T-cell (primary cell): ENCODE data around the gene KAT7. TPM values are rescaled to one million over a fixed set of nuclear protein-coding genes. Genes with fewer than 3 reads are reported as not detected.

Experiments
- ATAC-seq, 4 experiments: fragments of 200-7000 bp in 3 of 4; fragments of 150-1000 bp in 1 of 4; cut with Tn5 transposase; replicated peaks in 1 of 4; 1 replicate in 3 of 4; 2 replicates in 1 of 4; pipeline ENCODE4 v1.10.0; 2021; ENCODE audit warnings: moderate library complexity in 3 of 4, mild to moderate bottlenecking in 2 of 4, moderate number of reproducible peaks in 1 of 4
- CTCF ChIA-PET, 2 donors: fragments of 300-600 bp; sonication (Branson Sonifier 250); formaldehyde crosslinking; loops; one replicate each; lab custom pipeline; 2022; ENCODE audit warnings: antibody characterized with exemption in 2 of 2; lab: Charles Lee
- POLR2A ChIA-PET, 2 donors: fragments of 300-600 bp; sonication (Branson Sonifier 250); formaldehyde crosslinking; loops; one replicate each; lab custom pipeline; 2022; ENCODE audit warnings: antibody characterized with exemption in 2 of 2; lab: Charles Lee
- DNase-seq, 35 experiments: peaks; one replicate each; pipeline versions ENCODE4 v3.0.0 to v3.0.0-alpha.2; 2013 to 2023
- H3K27ac ChIP-seq: one replicate; pipeline ENCODE4 v1.5.1; 2013; ENCODE audit warnings: low read length
- H3K27me3 ChIP-seq, 2 experiments: replicated peaks in 1 of 2; 1 replicate in 1 of 2; 2 replicates in 1 of 2; pipeline versions ENCODE4 v1.6.1 to v1.7.0; 2013; ENCODE audit warnings: low read length in 1 of 2, mixed read lengths in 1 of 2; ENCODE audit not compliant: control insufficient read depth in 2 of 2, insufficient read depth in 2 of 2; ENCODE audit errors: extremely low read depth in 1 of 2
- H3K36me3 ChIP-seq, 2 donors: 1 replicate in 1 of 2; 2 replicates in 1 of 2; pipeline versions ENCODE4 v1.6.1 to v1.7.0; 2013; ENCODE audit warnings: low read length in 1 of 2; ENCODE audit not compliant: control insufficient read depth in 2 of 2, insufficient read depth in 1 of 2; ENCODE audit errors: extremely low read depth in 1 of 2
- H3K4me1 ChIP-seq, 2 experiments: 1 replicate in 1 of 2; 2 replicates in 1 of 2; pipeline versions ENCODE4 v1.6.1 to v1.7.0; 2013; ENCODE audit warnings: low read length in 2 of 2, mixed read lengths in 1 of 2; ENCODE audit not compliant: insufficient read depth in 2 of 2, control insufficient read depth in 1 of 2; ENCODE audit errors: extremely low read depth in 1 of 2
- H3K4me3 ChIP-seq, 2 donors: 1 replicate in 1 of 2; 2 replicates in 1 of 2; pipeline versions ENCODE4 v1.5.1 to v1.7.0; 2013; ENCODE audit warnings: mild to moderate bottlenecking in 2 of 2, low read length in 1 of 2, moderate library complexity in 1 of 2; ENCODE audit not compliant: control insufficient read depth in 1 of 2; ENCODE audit errors: extremely low read depth in 1 of 2
- H3K9me3 ChIP-seq: 2 replicates; pipeline ENCODE4 v1.7.0; 2013
- H3K27ac Mint-ChIP-seq, 2 donors: one replicate each; pipeline ENCODE4 v1.8.0; 2020 to 2021; ENCODE audit warnings: mild to moderate bottlenecking in 2 of 2, mixed read lengths in 2 of 2
- H3K27me3 Mint-ChIP-seq, 2 donors: one replicate each; pipeline ENCODE4 v1.8.0; 2021 to 2022; ENCODE audit warnings: mixed read lengths in 2 of 2
- H3K36me3 Mint-ChIP-seq: one replicate; pipeline ENCODE4 v1.8.0; 2021; ENCODE audit warnings: mixed read lengths
- H3K4me1 Mint-ChIP-seq, 3 donors: one replicate each; pipeline ENCODE4 v1.8.0; 2020 to 2022; ENCODE audit warnings: mixed read lengths in 3 of 3, mild to moderate bottlenecking in 1 of 3
- H3K4me3 Mint-ChIP-seq, 3 donors: one replicate each; pipeline ENCODE4 v1.8.0; 2020 to 2022; ENCODE audit warnings: mild to moderate bottlenecking in 3 of 3, mixed read lengths in 3 of 3, moderate library complexity in 3 of 3
- H3K9me3 Mint-ChIP-seq, 3 donors: one replicate each; pipeline ENCODE4 v1.8.0; 2020 to 2022; ENCODE audit warnings: mixed read lengths in 3 of 3
- WGBS: methylation state at CpG from one replicate; pipeline ENCODE4 v1.1.5; 2013; ENCODE audit warnings: missing lambda C conversion rate; ENCODE audit not compliant: insufficient coverage; 5-methylcytosine and 5-hydroxymethylcytosine counted together
- total RNA-seq, 35 experiments: library from RNA in 6 of 35; stranded (reverse) in 6 of 35; fragments of 120-200 nt in 1 of 35; gene quantifications; one replicate each; pipeline versions ENCODE4 v1.2.1 to v1.2.4 and lab custom pipeline; 2013 to 2026

KAT7 gene
- total RNA-seq, 5 donors from 2014 or later (not counting 1 experiment from before 2014, with no cell fraction given) = 96.8 to 197 (median 99.7) TPM

GRCh38 chr17:49762151-49762941, 26.1 kb upstream of the KAT7 start:
- peaks cover 28 to 56% of the 10 kb centered on the region in 2 experiments for H3K4me1 ChIP-seq
- peaks cover 0 to 19% of the 10 kb centered on the region in 2 donors for H3K36me3 ChIP-seq
- no peaks in the 10 kb centered on the region for H3K27me3 Mint-ChIP-seq
- no peak for ATAC-seq
- peaks cover 27% of the 10 kb centered on the region for H3K36me3 Mint-ChIP-seq
- H3K27ac Mint-ChIP-seq = peak overlapping the region; percentile 91 to 93
- peak overlapping the region; percentile 66 for H3K27ac ChIP-seq
- CTCF ChIA-PET = interaction anchor here in 1 of 2 donors (1.0 to 1.7 kb wide), 4 partner anchors 11 to 55 kb away, joined by 3 to 10 read pairs (median 4); no protein-coding TSS in a partner anchor
- peak in 1 of 35 experiments; percentile 30 for DNase-seq
- POLR2A ChIA-PET = interaction anchor here (0.6 to 4.7 kb wide), 6 partner anchors 15 to 47 kb away, joined by 3 to 117 read pairs (median 45); partner anchors contain the start of gene KAT7 (in 1 of the 2)
- no peaks in the 10 kb centered on the region for H3K9me3 Mint-ChIP-seq
- H3K9me3 ChIP-seq = no peaks in the 10 kb centered on the region
- peak overlapping the region; percentile 92 to 96 (median 96) for H3K4me3 Mint-ChIP-seq
- no peaks in the 10 kb centered on the region for H3K27me3 ChIP-seq
- no CpG with 5 or more reads among the region's 6 CpGs for WGBS
- H3K4me3 ChIP-seq = peak overlapping the region; percentile 68 to 94
- H3K4me1 Mint-ChIP-seq = peaks cover 57 to 68% (median 64%) of the 10 kb centered on the region in 3 donors

DNA sequence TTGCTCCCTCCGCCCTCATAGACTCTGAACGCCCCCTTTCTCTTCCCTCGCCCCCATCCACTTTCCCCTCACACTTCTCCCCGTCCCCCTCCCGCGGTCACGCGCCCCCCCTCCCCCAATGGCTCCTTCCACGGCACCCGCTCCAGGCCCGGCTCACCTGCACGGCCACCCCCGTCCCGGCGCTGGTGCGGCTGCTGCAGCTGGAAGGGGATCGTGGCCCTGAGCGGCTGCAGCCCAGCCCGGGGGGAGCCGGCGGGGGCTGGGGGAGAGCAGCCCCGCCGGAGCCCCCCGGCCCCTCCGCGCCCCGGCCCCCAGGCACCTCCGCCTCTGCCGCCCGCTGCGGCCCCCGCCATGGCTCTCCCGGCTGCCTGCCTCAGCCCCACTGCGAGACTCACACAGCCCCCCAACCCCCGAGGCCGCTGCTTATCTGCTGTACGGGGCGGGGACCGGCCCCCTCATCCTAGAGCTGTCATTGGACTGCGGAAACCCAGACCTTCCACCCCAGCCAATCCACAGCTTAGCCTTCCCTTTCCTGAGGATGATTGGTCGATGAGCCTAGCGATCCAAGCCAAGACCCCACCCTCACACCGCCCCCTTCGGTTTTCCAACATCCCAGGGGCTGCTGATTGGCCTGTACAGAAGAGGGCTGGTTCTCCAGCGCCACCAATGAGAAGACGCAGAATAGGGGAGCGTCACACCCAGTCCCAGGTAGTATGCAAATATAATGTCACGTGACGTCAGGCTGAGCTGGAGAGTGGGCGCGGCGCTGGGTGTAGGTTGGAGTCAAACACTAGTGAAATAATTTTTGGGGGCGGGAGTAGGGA, 24.5 kb upstream of the KAT7 start, which contains the start of gene FAM117A:
FAM117A (minus strand) TSS at position 397 of the 824 bp plus-strand sequence; CDS start at position 353, 44 bp downstream.
- peak within 1 kb of the TSS; percentile 91 to 93 for H3K27ac Mint-ChIP-seq
- H3K27ac ChIP-seq = peak within 1 kb of the TSS; percentile 66

GRCh38 chr17:49764559-49765180, 23.8 kb upstream of the KAT7 start:
- ATAC-seq (no peak), DNase-seq (no peak)
- Mint-ChIP-seq H3K36me3 (peaks cover 17% of the 10 kb centered on the region), H3K27me3 (no peaks in the 10 kb centered on the region), H3K4me3 (peak overlapping the region; percentile 77 to 96 (median 81)), H3K9me3 (no peaks in the 10 kb centered on the region), H3K4me1 (peaks cover 37 to 49% (median 45%) of the 10 kb centered on the region in 3 donors), H3K27ac (peak overlapping the region; percentile 53 to 54)
- ChIA-PET CTCF (interaction anchor here (0.6 to 2.0 kb wide), 19 partner anchors 9 to 1485 kb away, joined by 3 to 21 read pairs (median 6); partner anchors contain the start of genes KAT7 (in 1 of the 2) and SLC35B1 (in 1 of the 2)), POLR2A (interaction anchor here (0.5 to 4.7 kb wide), 39 partner anchors 8 to 1942 kb away, joined by 3 to 117 read pairs (median 5); partner anchors contain the start of genes KAT7 (in 2 of the 2), SLC35B1 (in 2 of the 2) and PHB1 (in 1 of the 2))
- Histone ChIP-seq H3K27ac (peak overlapping the region; percentile 35), H3K9me3 (no peaks in the 10 kb centered on the region), H3K4me1 (peaks cover 20 to 37% of the 10 kb centered on the region in 2 experiments), H3K27me3 (no peaks in the 10 kb centered on the region), H3K4me3 (peak overlapping the region in 1 of 2 donors; percentile 19), H3K36me3 (peaks cover 0 to 9% of the 10 kb centered on the region in 2 donors)
- WGBS = 0% methylated on average over 1 of the region's 8 CpGs

More for the DNA sequence above, 24.5 kb upstream of the KAT7 start, which contains the start of gene FAM117A:
- Mint-ChIP-seq H3K27me3 (no peaks in the 10 kb centered on the region), H3K4me1 (peaks cover 45 to 56% (median 52%) of the 10 kb centered on the region in 3 donors), H3K9me3 (no peaks in the 10 kb centered on the region), H3K36me3 (peaks cover 21% of the 10 kb centered on the region), H3K4me3 (peak within 1 kb of the TSS; percentile 92 to 96 (median 96))
- ChIA-PET POLR2A (interaction anchor here (0.5 to 4.7 kb wide), 44 partner anchors 8 to 1941 kb away, joined by 3 to 117 read pairs (median 5); partner anchors contain the start of genes KAT7 (in 2 of the 2), SLC35B1 (in 2 of the 2) and PHB1 (in 1 of the 2)), CTCF (interaction anchor here (0.6 to 2.0 kb wide), 21 partner anchors 10 to 1484 kb away, joined by 3 to 21 read pairs (median 5); partner anchors contain the start of genes KAT7 (in 1 of the 2) and SLC35B1 (in 1 of the 2))
- DNase-seq = peak; percentile 86 to 99 (median 97)
- 0% methylated on average over 34 of the region's 53 CpGs for WGBS
- Histone ChIP-seq H3K4me3 (peak within 1 kb of the TSS; percentile 68 to 94), H3K9me3 (no peaks in the 10 kb centered on the region), H3K4me1 (peaks cover 25 to 44% of the 10 kb centered on the region in 2 experiments), H3K36me3 (peaks cover 0 to 13% of the 10 kb centered on the region in 2 donors), H3K27me3 (no peaks in the 10 kb centered on the region)
- peak; percentile 86 to 93 (median 91) for ATAC-seq

DNA sequence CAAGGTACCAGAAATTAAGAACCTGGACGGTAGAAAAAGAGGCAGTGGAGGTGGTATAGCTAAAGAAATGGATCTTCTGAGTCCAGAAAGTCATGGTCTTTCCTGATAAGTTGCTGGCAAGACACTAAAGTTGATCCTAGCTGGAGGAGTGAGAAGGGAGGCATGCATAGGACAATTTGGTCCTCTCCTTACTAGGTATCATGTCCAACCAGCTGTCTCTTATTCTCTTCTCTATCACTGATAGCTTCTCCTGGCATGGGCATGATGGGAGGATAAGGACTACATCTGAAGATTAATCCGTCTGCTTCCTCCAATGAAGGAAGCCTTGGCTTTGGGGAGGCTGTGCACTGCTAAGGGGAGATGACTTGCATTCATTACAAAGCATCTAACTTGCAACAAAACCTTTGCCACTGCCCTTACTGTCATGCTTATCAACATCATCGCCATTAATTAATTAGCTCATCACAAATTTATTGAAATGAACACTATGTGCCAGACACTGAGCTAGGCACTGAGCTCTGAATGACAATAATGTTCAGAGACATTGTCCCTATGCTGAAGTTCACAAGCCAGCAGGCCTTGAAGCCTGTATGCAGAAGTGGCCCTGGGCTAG, 21.5 kb upstream of the KAT7 start:
- H3K27me3 ChIP-seq = no peaks in the 10 kb centered on the region
- no peaks in the 10 kb centered on the region for H3K9me3 Mint-ChIP-seq
- H3K4me3 ChIP-seq = no peak overlapping the region
- DNase-seq (no peak), ATAC-seq (no peak)
- no peaks in the 10 kb centered on the region for H3K36me3 ChIP-seq
- CTCF ChIA-PET = interaction anchor here in 1 of 2 donors (1.6 kb wide), 1 partner anchor 16 kb away, joined by 4 read pairs; no protein-coding TSS in a partner anchor
- H3K4me1 ChIP-seq = peaks cover 13 to 15% of the 10 kb centered on the region in 2 experiments
- no peak overlapping the region for H3K4me3 Mint-ChIP-seq
- H3K36me3 Mint-ChIP-seq = peaks cover 4% of the 10 kb centered on the region
- no peaks in the 10 kb centered on the region for H3K27me3 Mint-ChIP-seq
- H3K9me3 ChIP-seq = no peaks in the 10 kb centered on the region
- H3K4me1 Mint-ChIP-seq = peaks cover 14 to 25% (median 22%) of the 10 kb centered on the region in 3 donors
- H3K27ac ChIP-seq = no peak overlapping the region
- POLR2A ChIA-PET = no interaction called here
- WGBS = 100% methylated on average over 1 of the region's 3 CpGs
- no peak overlapping the region for H3K27ac Mint-ChIP-seq

DNA sequence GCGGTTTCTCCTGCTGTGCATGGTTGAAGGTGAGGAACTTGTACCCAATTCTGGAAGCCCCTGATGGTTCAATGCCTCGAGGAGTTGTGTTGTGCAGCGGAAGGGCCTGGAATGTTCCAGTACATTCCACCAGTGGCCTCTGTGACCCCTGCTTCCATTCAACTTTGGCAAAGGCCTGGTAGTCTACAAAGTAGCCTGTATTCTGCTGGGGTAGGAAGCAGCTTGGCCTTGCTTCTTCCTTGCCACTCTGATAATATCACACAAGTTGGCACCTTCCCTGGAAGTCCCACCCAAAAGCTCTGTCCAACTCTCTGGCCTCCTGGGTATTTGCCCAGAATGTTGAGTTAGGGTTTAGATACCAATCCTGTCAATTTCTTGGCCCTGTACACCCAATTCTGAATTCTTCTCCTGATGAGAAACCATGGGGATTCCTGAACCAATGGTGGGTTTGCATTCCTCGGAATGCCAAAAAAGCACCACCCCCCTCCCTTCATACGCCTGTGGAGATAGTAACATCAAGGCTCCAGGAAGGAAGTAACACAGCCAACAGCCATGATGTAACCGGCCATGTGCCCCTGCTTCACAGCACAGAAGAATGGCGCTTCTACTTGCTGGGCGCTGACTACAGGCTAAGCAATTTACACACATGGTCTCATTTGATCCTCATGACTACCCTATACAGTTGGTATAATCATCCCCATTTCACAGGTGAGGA, 12.8 kb upstream of the KAT7 start:
- Histone ChIP-seq H3K36me3 (no peaks in the 10 kb centered on the region), H3K4me3 (no peak overlapping the region), H3K9me3 (no peaks in the 10 kb centered on the region), H3K4me1 (peaks cover 0 to 5% of the 10 kb centered on the region in 2 experiments), H3K27me3 (peaks cover 0 to 3% of the 10 kb centered on the region in 2 experiments), H3K27ac (no peak overlapping the region)
- Mint-ChIP-seq H3K9me3 (no peaks in the 10 kb centered on the region), H3K27me3 (peaks cover 0 to 2% of the 10 kb centered on the region in 2 donors), H3K27ac (no peak overlapping the region), H3K36me3 (no peaks in the 10 kb centered on the region), H3K4me1 (peaks cover 6 to 8% (median 8%) of the 10 kb centered on the region in 3 donors), H3K4me3 (no peak overlapping the region)
- ChIA-PET CTCF (interaction anchor here in 1 of 2 donors (0.9 kb wide), 1 partner anchor 19 kb away, joined by 3 read pairs; no protein-coding TSS in a partner anchor), POLR2A (interaction anchor here in 1 of 2 donors (0.6 kb wide), 1 partner anchor 34 kb away, joined by 3 read pairs; no protein-coding TSS in a partner anchor)
- DNase-seq = no peak
- no peak for ATAC-seq
- 81% methylated on average over 4 of the region's 8 CpGs for WGBS
